ENCODE results near the gene GLUD2. TPM values are rescaled to one million over a fixed set of nuclear protein-coding genes. Genes with fewer than 3 reads are reported as not detected.
"Not testable (repeated sequence)": the region's sequence is repeated elsewhere in the genome, so short reads cannot be mapped to it uniquely, and the experiment has no call there.

Gene GLUD2
- polyA plus RNA-seq, 1 donor from 2014 or later = 0.20 TPM

DNA sequence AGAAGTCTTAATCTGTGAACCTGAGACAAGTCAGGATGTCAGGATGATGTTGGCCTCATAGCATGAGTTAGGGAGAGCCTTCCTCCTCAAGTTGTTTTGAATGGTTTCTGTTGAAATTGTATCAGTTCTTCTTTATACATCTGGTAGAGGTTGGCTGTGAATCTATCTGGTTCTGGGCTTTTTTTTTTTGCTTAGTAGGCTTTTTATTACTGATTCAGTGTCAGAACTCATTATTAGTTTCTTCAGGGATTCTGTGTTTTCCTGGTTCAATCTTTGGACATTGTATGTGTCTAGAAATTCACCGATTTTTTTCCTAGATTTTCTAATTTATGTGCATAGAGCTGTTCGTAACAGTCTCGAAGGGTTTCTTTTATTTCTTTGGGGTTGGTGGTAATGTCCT, 14.9 kb downstream of the GLUD2 start:
- peaks cover 0 to 3% (median 0%) of the 10 kb centered on the region in 3 donors for H3K4me1 Mint-ChIP-seq
- peaks cover 0 to 8% (median 2%) of the 10 kb centered on the region in 3 donors for H3K9me3 Mint-ChIP-seq
- H3K27ac Mint-ChIP-seq = no peak overlapping the region
- H3K36me3 Mint-ChIP-seq = peaks cover 2% of the 10 kb centered on the region
- no peak overlapping the region for H3K4me3 Mint-ChIP-seq
- no peaks in the 10 kb centered on the region for H3K27me3 Mint-ChIP-seq

DNA sequence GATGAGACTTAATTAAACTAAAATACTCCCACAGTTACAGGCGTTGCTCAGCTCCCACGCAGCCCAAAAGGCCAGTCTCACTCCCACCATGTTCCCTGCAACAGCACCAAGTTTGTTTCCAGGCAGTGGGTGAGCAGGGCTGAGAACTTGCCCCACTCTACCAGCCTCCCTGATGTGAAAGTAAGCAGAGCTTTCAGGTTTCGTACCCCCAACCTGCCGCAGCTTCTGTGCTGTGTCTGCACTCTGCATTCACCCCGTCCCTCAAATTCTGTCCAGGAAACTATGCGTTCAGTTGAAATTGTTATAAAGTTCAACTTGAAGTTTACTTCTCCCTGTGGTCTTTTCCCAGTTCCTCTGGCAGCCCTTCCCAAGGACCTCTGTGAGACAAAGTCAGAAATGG, 17.2 kb downstream of the GLUD2 start:
- peaks cover 0 to 3% (median 0%) of the 10 kb centered on the region in 3 donors for H3K4me1 Mint-ChIP-seq
- peaks cover 2% of the 10 kb centered on the region for H3K36me3 Mint-ChIP-seq
- no peak overlapping the region for H3K27ac Mint-ChIP-seq
- peaks cover 0 to 8% (median 0%) of the 10 kb centered on the region in 3 donors for H3K9me3 Mint-ChIP-seq
- H3K4me3 Mint-ChIP-seq = no peak overlapping the region
- no peaks in the 10 kb centered on the region for H3K27me3 Mint-ChIP-seq

DNA sequence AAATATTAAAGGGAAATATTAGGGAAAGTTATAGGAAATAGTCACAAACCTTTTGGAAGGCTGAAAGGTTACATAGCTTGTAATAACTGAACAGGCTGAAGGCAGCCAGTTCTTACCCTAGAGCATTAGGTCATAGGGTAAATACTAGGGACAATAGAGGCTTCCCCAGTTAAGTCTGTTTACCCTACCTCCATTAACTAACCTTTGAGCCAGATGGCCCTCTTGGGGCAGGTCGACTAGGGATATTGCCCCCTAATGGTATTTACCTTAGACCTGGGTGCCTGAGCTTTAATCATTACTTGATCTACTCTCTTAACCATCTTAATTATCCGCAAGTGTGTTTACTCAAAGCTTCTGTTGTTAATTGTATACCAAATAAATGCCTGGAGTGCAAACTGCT, 36.8 kb downstream of the GLUD2 start:
- peaks cover 0 to 18% (median 4%) of the 10 kb centered on the region in 3 donors for H3K9me3 Mint-ChIP-seq
- H3K4me1 Mint-ChIP-seq, H3K36me3 Mint-ChIP-seq, H3K4me3 Mint-ChIP-seq, H3K27me3 Mint-ChIP-seq, H3K27ac Mint-ChIP-seq: not testable (repeated sequence)

DNA sequence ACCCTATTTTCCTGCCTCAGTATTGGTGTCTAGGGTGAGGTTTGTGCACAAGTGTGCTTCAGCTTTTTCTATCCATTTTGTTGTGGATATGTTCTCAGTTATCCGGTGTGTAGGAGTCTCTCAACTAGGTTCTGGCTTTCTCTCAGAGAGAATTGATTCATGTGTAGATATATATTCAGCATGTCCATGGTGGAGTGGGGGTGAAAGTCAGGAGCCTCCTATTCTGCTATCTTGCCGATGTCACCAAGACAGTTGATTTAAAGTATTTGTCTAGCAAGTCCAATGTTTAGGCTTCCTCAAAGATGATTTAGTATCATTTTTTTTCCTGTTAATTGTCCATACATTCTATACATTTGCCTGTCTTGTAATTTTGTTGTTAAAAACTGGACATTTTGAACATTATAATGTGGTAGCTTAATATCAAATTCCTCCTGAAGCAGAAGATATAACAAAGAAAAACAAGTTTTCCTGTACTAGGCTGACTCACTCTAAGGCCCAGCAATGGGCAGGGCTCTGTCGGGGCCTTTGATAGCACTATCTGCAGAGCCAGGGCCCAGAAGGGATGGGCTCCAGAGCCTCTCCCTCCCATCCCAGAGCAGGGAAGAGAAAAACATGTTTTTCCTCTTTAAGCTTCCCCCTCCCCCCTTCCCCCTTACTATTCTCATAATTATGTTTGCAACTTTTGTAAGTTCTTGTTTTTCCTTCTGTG, 37.6 kb downstream of the GLUD2 start:
- H3K27me3 Mint-ChIP-seq = no peaks in the 10 kb centered on the region
- H3K36me3 Mint-ChIP-seq = no peaks in the 10 kb centered on the region
- H3K4me3 Mint-ChIP-seq = no peak overlapping the region
- H3K27ac Mint-ChIP-seq = peak overlapping the region in 1 of 3 donors; percentile 19
- no peaks in the 10 kb centered on the region for H3K4me1 Mint-ChIP-seq
- peaks cover 0 to 18% (median 4%) of the 10 kb centered on the region in 3 donors for H3K9me3 Mint-ChIP-seq

DNA sequence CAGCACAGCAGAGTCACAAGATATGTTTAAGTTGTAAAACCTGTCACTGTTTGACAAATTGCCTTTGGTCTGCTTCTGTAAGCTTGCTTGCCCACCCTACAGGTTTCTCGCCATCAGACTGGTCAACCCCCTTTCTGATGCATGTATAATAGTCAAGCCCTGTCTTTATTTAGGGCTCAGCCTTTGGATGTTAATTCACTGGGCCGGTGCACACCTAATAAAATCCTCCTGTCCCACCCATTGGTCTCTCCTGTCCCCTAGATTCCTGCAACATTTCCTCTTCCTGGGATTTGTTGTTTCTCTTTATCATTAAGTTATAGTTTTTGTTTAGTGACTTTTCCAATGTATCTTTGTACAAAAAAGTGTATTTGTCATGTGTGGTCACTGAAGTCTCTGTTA, 38.2 kb downstream of the GLUD2 start:
- Mint-ChIP-seq H3K4me3 (no peak overlapping the region), H3K27ac (no peak overlapping the region), H3K36me3 (no peaks in the 10 kb centered on the region), H3K27me3 (no peaks in the 10 kb centered on the region), H3K4me1 (no peaks in the 10 kb centered on the region), H3K9me3 (peaks cover 0 to 18% (median 4%) of the 10 kb centered on the region in 3 donors)

DNA sequence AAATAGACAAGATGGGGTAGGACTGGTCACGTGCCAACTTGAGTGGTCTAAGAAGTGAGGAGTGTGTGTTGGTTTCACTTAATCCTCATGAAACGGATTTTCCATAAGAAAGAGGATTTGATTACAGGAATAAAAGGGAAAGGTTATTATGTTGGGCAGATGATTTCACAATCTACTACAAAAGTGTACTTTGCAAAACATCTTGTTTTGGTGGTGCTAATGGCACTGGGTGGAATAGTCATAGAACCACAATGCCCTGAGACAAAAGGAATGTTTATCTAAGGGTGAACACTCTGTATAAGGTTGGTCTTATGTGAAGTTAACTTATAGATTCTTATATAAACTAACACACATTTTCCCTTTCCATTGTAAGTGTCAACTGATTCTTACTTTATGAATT, 45.6 kb downstream of the GLUD2 start:
- Mint-ChIP-seq H3K4me3 (no peak overlapping the region), H3K4me1 (no peaks in the 10 kb centered on the region), H3K27ac (no peak overlapping the region), H3K9me3 (peaks cover 0 to 3% (median 2%) of the 10 kb centered on the region in 3 donors), H3K27me3 (no peaks in the 10 kb centered on the region), H3K36me3 (no peaks in the 10 kb centered on the region)

Other genes with a start within 250 kb of the GLUD2 start
- not detected for gene CT47B1, start 171.7 kb upstream of the GLUD2 start, polyA plus RNA-seq
- not detected for gene CT47A11, start 110.5 kb upstream of the GLUD2 start, polyA plus RNA-seq
- not detected for gene CT47A10, start 105.6 kb upstream of the GLUD2 start, polyA plus RNA-seq
- gene CT47A9, start 100.7 kb upstream of the GLUD2 start, polyA plus RNA-seq = not detected
- gene CT47A8, start 95.9 kb upstream of the GLUD2 start, polyA plus RNA-seq = not detected
- gene CT47A7, start 91.0 kb upstream of the GLUD2 start, polyA plus RNA-seq = not detected
- not detected for gene CT47A6, start 86.1 kb upstream of the GLUD2 start, polyA plus RNA-seq
- gene CT47A5, start 81.3 kb upstream of the GLUD2 start, polyA plus RNA-seq = not detected
- gene CT47A4, start 76.4 kb upstream of the GLUD2 start, polyA plus RNA-seq = not detected
- gene CT47A3, start 71.5 kb upstream of the GLUD2 start, polyA plus RNA-seq = not detected
- gene CT47A2, start 66.7 kb upstream of the GLUD2 start, polyA plus RNA-seq = not detected
- gene CT47A1, start 61.9 kb upstream of the GLUD2 start, polyA plus RNA-seq = not detected